HUDEP-2 (cell line): Measurements from ENCODE around the gene CTBP2.

Experiments
- DNase-seq, 76 experiments: peaks; one replicate each; lab custom pipeline; 2025; ENCODE audit not compliant: unreplicated experiment in 76 of 76; lab: John Stamatoyannopoulos, UW

CTBP2 gene

GRCh38 chr10:125011926-125012705, 148.2 kb downstream of the CTBP2 start:
- DNase-seq = no peak

- DNase-seq = no peak
Measured at GRCh38 chr10:125011171-125011925, 149.0 kb downstream of the CTBP2 start.

GRCh38 chr10:125010362-125010761, 150.0 kb downstream of the CTBP2 start:
- DNase-seq = peak in 1 of 76 experiments; percentile 7

- DNase-seq = no peak
Measured at GRCh38 chr10:125009661-125010161, 150.7 kb downstream of the CTBP2 start.

GRCh38 chr10:125008689-125009638, 151.4 kb downstream of the CTBP2 start:
- no peak for DNase-seq

- no peak for DNase-seq
Measured at GRCh38 chr10:125007436-125007835, 152.9 kb downstream of the CTBP2 start.

GRCh38 chr10:125006921-125007426, 153.4 kb downstream of the CTBP2 start:
- DNase-seq = no peak

- DNase-seq = no peak
Measured at GRCh38 chr10:125006188-125006680, 154.1 kb downstream of the CTBP2 start.

- DNase-seq = no peak
Measured at GRCh38 chr10:125005312-125006187, 154.8 kb downstream of the CTBP2 start.

- no peak for DNase-seq
Measured at GRCh38 chr10:125004571-125005311, 155.6 kb downstream of the CTBP2 start.

- no peak for DNase-seq
Measured at GRCh38 chr10:125003901-125004467, 156.4 kb downstream of the CTBP2 start.

- DNase-seq = no peak
Measured at GRCh38 chr10:125003146-125003900, 157.0 kb downstream of the CTBP2 start.

GRCh38 chr10:125002423-125003145, 157.8 kb downstream of the CTBP2 start:
- no peak for DNase-seq

- no peak for DNase-seq
Measured at GRCh38 chr10:125002047-125002422, 158.3 kb downstream of the CTBP2 start.

- no peak for DNase-seq
Measured at GRCh38 chr10:125001313-125002046, 158.9 kb downstream of the CTBP2 start.
